ENCODE data around the gene SQSTM1.

Gene SQSTM1

GRCh38 chr5:179882338-179882737 lies 61.6 kb downstream of the SQSTM1 start:
- H3K27ac ChIP-seq, result no peak overlapping the region
- DNase-seq (ENCODE audit: low spot score), result no peak
- TF ChIP-seq, protein P1, sequence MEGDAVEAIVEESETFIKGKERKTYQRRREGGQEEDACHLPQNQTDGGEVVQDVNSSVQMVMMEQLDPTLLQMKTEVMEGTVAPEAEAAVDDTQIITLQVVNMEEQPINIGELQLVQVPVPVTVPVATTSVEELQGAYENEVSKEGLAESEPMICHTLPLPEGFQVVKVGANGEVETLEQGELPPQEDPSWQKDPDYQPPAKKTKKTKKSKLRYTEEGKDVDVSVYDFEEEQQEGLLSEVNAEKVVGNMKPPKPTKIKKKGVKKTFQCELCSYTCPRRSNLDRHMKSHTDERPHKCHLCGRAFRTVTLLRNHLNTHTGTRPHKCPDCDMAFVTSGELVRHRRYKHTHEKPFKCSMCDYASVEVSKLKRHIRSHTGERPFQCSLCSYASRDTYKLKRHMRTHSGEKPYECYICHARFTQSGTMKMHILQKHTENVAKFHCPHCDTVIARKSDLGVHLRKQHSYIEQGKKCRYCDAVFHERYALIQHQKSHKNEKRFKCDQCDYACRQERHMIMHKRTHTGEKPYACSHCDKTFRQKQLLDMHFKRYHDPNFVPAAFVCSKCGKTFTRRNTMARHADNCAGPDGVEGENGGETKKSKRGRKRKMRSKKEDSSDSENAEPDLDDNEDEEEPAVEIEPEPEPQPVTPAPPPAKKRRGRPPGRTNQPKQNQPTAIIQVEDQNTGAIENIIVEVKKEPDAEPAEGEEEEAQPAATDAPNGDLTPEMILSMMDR (IDR thresholded peaks at IDR 0.05), result no peak
- H3K4me3 ChIP-seq, result no peak overlapping the region

DNA sequence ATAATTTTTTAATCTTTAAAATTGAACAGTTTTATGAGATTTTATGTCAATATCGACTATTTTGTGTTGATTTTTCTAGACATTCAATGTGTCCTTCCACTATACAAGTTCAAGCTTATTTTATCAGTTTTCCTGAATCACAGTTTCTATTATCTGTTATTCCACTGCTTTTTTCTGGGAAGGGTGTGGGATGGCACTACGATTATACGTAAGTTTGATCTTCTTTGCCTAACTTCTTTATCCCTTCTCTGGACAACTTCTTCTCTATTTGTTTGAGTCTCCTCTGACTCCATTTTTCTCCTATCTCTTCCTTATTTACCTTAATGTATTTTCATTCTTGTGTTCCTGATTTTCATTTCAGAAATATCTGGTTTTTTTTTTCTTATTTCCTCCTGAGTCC lies 62.5 kb downstream of the SQSTM1 start:
- DNase-seq (ENCODE audit: low spot score), result no peak
- Histone ChIP-seq H3K27ac (no peak overlapping the region), H3K4me3 (no peak overlapping the region)
- TF ChIP-seq, protein P1 (IDR thresholded peaks at IDR 0.05), result no peak

DNA sequence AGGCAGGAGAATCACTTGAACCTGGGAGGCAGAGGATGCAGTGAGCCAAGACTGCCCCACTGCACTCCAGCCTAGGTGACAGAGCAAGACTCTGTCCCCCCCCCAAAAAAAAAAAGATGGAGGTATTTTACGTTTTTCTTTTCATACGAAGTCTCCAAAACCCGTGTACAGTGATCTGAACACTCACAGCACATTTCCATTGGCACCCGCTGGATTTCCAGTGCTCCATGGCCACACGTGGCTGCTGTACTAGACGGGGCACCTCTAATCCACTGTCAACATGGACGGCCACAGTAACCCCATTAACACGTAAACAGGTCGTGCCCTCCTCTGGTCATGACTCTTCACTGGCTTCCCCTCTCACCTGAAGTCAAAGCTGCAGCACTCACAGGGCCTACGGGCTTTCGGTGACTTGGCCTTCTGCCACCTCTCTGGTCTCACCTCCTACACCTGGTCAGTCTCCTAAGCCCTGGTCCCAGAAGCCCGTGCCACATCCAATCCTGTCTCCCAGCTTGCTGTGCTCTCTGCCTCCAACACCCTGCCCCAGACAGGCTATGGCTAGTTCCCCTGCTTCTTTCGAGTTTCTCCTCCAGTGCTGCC lies 64.9 kb downstream of the SQSTM1 start:
- TF ChIP-seq, protein P1 (IDR thresholded peaks at IDR 0.05), result no peak
- H3K4me3 ChIP-seq, result no peak overlapping the region
- no peak for DNase-seq (ENCODE audit: low spot score)
- no peak overlapping the region for H3K27ac ChIP-seq

- Histone ChIP-seq H3K4me3 (no peak overlapping the region), H3K27ac (no peak overlapping the region)
- TF ChIP-seq, protein P1 (IDR thresholded peaks at IDR 0.05), result no peak
- DNase-seq (ENCODE audit: low spot score), result no peak
Measured at GRCh38 chr5:179886190-179886911, 65.6 kb downstream of the SQSTM1 start.

DNA sequence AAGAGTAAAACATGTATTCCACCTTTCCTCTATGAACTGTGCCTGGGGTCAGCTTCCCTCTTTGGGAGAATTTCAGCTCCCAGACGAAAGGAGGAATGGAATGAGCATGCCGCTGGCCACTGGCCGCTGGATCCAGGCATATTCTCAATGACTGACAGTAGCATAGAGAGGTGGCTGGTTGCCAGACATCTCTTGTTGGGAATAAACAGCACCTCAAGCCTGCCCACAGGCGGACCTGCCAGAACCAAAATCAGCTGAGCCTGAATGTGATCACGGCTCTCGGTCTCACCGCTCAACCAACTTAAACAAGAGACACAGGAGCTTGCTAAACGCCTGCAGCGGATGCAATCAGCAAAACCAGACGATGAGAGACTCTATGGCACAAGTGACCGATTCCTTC lies 66.4 kb downstream of the SQSTM1 start:
- Histone ChIP-seq H3K27ac (no peak overlapping the region), H3K4me3 (no peak overlapping the region)
- DNase-seq (ENCODE audit: low spot score), result no peak
- TF ChIP-seq, protein P1 (IDR thresholded peaks at IDR 0.05), result no peak
